HepG2 (cell line): ENCODE data around the gene CLIC1. TPM values are rescaled to one million over a fixed set of nuclear protein-coding genes. Genes with fewer than 3 reads are reported as not detected.

Experiments used
- CENPT ChIP-seq: sonication (generic); formaldehyde crosslinking; IDR thresholded peaks from 2 replicates; pipeline ENCODE4 v1.8.0; 2022; ENCODE audit warnings: low read depth, mild to moderate bottlenecking, moderate library complexity, missing genetic modification reagents
- DNMT1 ChIP-seq: sonication (generic); formaldehyde crosslinking; IDR thresholded peaks from 2 replicates; pipeline ENCODE4 v1.5.1; 2020; ENCODE audit warnings: mild to moderate bottlenecking, missing genetic modification reagents
- FOXA3 ChIP-seq: IDR thresholded peaks from 2 replicates; pipeline ENCODE4 v1.6.1; 2016; ENCODE audit warnings: missing genetic modification reagents, missing compliant biosample characterization
- MLLT10 ChIP-seq: sonication (generic); formaldehyde crosslinking; IDR thresholded peaks from 2 replicates; pipeline ENCODE4 v1.4.0; 2020; ENCODE audit warnings: missing genetic modification reagents
- MZF1 ChIP-seq: sonication (generic); formaldehyde crosslinking; IDR thresholded peaks from 2 replicates; pipeline ENCODE4 v1.8.1; 2023; ENCODE audit warnings: mild to moderate bottlenecking, missing genetic modification reagents, borderline replicate concordance
- RBM39 ChIP-seq: fragments of 200-400 bp; formaldehyde crosslinking; IDR thresholded peaks from one replicate; pipeline ENCODE4 v1.6.1; 2018; ENCODE audit warnings: antibody characterized with exemption, mild to moderate bottlenecking, low read depth, low read length; ENCODE audit not compliant: poor library complexity, severe bottlenecking
- SAP130 ChIP-seq: IDR thresholded peaks from 2 replicates; pipeline ENCODE4 v1.6.1; 2016; ENCODE audit warnings: low read depth
- SCMH1 ChIP-seq: sonication (generic); formaldehyde crosslinking; IDR thresholded peaks from 2 replicates; pipeline ENCODE4 v1.9.0; 2021; ENCODE audit warnings: missing genetic modification reagents, mild to moderate bottlenecking, borderline replicate concordance
- SRY ChIP-seq: sonication (generic); formaldehyde crosslinking; IDR thresholded peaks from 2 replicates; pipeline ENCODE4 v1.8.0; 2022; ENCODE audit warnings: mild to moderate bottlenecking, missing genetic modification reagents
- ZFP82 ChIP-seq: sonication (generic); formaldehyde crosslinking; IDR thresholded peaks from 2 replicates; pipeline ENCODE4 v1.5.1; 2020; ENCODE audit warnings: mild to moderate bottlenecking, missing genetic modification reagents, borderline replicate concordance
- ZMYM4 ChIP-seq: sonication (generic); formaldehyde crosslinking; IDR thresholded peaks from 2 replicates; pipeline ENCODE4 v1.8.1; 2023; ENCODE audit warnings: mild to moderate bottlenecking, missing genetic modification reagents
- ZNF205 ChIP-seq: IDR thresholded peaks from 2 replicates; pipeline ENCODE4 v1.6.1; 2018; ENCODE audit warnings: missing biosample characterization, missing genetic modification reagents
- ZNF3 ChIP-seq: IDR thresholded peaks from 2 replicates; pipeline ENCODE4 v1.7.0; 2017; ENCODE audit warnings: inconsistent platforms
- ZNF484 ChIP-seq: sonication (generic); formaldehyde crosslinking; IDR thresholded peaks from 2 replicates; pipeline ENCODE4 v1.5.1; 2020; ENCODE audit warnings: mild to moderate bottlenecking, low read depth, missing genetic modification reagents, borderline replicate concordance
- ZNF510 ChIP-seq: sonication (generic); formaldehyde crosslinking; IDR thresholded peaks from 2 replicates; pipeline ENCODE4 v1.4.0; 2020; ENCODE audit warnings: low read depth, mild to moderate bottlenecking, missing genetic modification reagents
- ZNF546 ChIP-seq: sonication (generic); formaldehyde crosslinking; conservative IDR thresholded peaks from 2 replicates; pipeline ENCODE4 v1.8.1; 2023; ENCODE audit warnings: mild to moderate bottlenecking, missing genetic modification reagents
- ZNF563 ChIP-seq: sonication (generic); formaldehyde crosslinking; IDR thresholded peaks from 2 replicates; pipeline ENCODE4 v1.8.0; 2022; ENCODE audit warnings: mild to moderate bottlenecking, moderate library complexity, missing genetic modification reagents
- ZNF737 ChIP-seq: sonication (generic); formaldehyde crosslinking; IDR thresholded peaks from 2 replicates; pipeline ENCODE4 v1.5.0; 2020; ENCODE audit warnings: missing genetic modification reagents, mild to moderate bottlenecking, borderline replicate concordance
- ZNF850 ChIP-seq: sonication (generic); formaldehyde crosslinking; conservative IDR thresholded peaks from 2 replicates; pipeline ENCODE4 v1.9.0; 2021; ENCODE audit warnings: mild to moderate bottlenecking, missing genetic modification reagents
- polyA plus RNA-seq, 8 experiments: library from polyadenylated mRNA; depleted of rRNA in 3 of 8; stranded (reverse) in 7 of 8; unstranded in 1 of 8; fragments of >200 nt; fragmentation: Illumina TruSeq in 4 of 8; extraction: Trizol in 4 of 8; gene quantifications; 2 replicates each; pipeline versions ENCODE4 v1.2.1 to v1.2.3, GENCODE V29; 2011 to 2016; ENCODE audit warnings: low read depth in 4 of 8, missing spikeins in 1 of 8, mixed read lengths in 1 of 8; ENCODE audit not compliant: insufficient read depth in 1 of 8
- total RNA-seq, 5 experiments: library from RNA; depleted of rRNA; stranded (reverse); fragments of >200 nt; fragmentation: Illumina TruSeq; extraction: Trizol; gene quantifications; 2 replicates each; pipeline ENCODE4 v1.2.3, GENCODE V29; 2016; ENCODE audit warnings: low read depth in 1 of 5
- TF ChIP-seq, protein P1 (sequence below): fragments of 450-650 bp; IDR thresholded peaks from 2 replicates; pipeline ENCODE4 v1.6.1; 2017; ENCODE audit warnings: mild to moderate bottlenecking
- TF ChIP-seq, protein P2 (sequence below): sonication (generic); formaldehyde crosslinking; IDR thresholded peaks from 2 replicates; pipeline ENCODE4 v1.4.0; 2020; ENCODE audit warnings: missing genetic modification reagents
- TF ChIP-seq, protein P3 (sequence below): sonication (generic); formaldehyde crosslinking; IDR thresholded peaks from 2 replicates; pipeline ENCODE4 v1.5.0; 2020; ENCODE audit warnings: missing genetic modification reagents

The CLIC1 gene
- total and polyA plus RNA-seq, 2 of the 13 experiments (the other 11 are each of a cell fraction or from before 2014, with no cell fraction given) = 602 to 891 TPM

DNA sequence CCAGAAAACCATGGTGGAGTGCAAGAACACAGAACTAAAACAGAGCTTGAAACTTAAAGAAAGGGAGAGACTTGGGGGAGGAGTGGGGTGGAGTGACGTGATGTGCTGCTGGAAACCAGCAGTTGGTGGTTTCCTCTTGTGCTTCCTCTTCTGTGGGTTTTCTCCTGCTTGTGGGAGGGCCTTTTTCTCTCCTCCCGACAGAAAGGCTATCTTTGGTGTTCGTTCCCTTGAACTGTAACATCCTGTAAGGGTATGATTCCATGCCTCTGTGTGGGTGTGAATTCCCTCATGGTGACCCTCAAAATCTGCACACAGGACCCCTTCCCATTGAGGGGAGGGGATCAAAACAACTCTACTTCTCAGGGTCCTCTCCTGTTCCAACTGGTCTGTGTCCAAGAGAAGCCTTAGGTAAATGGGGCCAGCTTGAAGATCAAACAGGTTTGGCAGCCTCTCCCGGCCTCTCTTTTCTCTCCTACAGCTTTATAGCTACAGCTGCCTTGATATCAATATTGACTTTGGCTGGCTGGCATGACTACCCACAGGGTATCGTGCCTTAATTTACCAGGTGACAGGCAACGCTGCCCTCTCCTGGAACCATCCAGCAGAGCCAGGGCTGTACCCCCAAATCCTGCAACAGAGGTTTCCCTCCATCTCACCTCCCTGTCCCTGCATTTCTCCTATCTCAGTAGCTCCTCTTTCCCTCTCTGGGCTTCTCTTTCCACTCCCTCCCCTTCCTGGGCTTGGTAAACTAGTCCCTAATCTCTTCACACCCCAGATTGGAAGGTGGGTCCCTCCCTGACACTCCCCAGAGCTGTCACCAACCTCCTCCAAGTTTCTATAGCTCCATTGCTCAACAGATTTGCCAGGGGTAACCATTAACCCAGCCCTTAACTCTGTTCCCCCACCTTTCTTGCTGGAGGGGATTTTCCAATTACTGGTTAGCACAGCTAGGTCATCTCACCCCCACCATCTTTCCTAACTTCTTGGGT lies 2.0 kb upstream of the CLIC1 start (continued):
- no peak for TF ChIP-seq RBM39
- TF ChIP-seq ZNF737 (CRISPR knock-in tag) = no peak
- TF ChIP-seq DNMT1 = 0 out of 2 replicates have a peak, but pooled peaks have one; percentile 57
- no peak for TF ChIP-seq ZNF563 (CRISPR knock-in tag)
- TF ChIP-seq SCMH1 (CRISPR knock-in tag) = no peak
- peak; percentile 90 for TF ChIP-seq FOXA3 (CRISPR knock-in tag)
- TF ChIP-seq CENPT (CRISPR knock-in tag) = no peak
- no peak for TF ChIP-seq MZF1 (CRISPR knock-in tag)
- TF ChIP-seq, protein P1, sequence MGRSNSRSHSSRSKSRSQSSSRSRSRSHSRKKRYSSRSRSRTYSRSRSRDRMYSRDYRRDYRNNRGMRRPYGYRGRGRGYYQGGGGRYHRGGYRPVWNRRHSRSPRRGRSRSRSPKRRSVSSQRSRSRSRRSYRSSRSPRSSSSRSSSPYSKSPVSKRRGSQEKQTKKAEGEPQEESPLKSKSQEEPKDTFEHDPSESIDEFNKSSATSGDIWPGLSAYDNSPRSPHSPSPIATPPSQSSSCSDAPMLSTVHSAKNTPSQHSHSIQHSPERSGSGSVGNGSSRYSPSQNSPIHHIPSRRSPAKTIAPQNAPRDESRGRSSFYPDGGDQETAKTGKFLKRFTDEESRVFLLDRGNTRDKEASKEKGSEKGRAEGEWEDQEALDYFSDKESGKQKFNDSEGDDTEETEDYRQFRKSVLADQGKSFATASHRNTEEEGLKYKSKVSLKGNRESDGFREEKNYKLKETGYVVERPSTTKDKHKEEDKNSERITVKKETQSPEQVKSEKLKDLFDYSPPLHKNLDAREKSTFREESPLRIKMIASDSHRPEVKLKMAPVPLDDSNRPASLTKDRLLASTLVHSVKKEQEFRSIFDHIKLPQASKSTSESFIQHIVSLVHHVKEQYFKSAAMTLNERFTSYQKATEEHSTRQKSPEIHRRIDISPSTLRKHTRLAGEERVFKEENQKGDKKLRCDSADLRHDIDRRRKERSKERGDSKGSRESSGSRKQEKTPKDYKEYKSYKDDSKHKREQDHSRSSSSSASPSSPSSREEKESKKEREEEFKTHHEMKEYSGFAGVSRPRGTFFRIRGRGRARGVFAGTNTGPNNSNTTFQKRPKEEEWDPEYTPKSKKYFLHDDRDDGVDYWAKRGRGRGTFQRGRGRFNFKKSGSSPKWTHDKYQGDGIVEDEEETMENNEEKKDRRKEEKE = no peak
- TF ChIP-seq, protein P2, sequence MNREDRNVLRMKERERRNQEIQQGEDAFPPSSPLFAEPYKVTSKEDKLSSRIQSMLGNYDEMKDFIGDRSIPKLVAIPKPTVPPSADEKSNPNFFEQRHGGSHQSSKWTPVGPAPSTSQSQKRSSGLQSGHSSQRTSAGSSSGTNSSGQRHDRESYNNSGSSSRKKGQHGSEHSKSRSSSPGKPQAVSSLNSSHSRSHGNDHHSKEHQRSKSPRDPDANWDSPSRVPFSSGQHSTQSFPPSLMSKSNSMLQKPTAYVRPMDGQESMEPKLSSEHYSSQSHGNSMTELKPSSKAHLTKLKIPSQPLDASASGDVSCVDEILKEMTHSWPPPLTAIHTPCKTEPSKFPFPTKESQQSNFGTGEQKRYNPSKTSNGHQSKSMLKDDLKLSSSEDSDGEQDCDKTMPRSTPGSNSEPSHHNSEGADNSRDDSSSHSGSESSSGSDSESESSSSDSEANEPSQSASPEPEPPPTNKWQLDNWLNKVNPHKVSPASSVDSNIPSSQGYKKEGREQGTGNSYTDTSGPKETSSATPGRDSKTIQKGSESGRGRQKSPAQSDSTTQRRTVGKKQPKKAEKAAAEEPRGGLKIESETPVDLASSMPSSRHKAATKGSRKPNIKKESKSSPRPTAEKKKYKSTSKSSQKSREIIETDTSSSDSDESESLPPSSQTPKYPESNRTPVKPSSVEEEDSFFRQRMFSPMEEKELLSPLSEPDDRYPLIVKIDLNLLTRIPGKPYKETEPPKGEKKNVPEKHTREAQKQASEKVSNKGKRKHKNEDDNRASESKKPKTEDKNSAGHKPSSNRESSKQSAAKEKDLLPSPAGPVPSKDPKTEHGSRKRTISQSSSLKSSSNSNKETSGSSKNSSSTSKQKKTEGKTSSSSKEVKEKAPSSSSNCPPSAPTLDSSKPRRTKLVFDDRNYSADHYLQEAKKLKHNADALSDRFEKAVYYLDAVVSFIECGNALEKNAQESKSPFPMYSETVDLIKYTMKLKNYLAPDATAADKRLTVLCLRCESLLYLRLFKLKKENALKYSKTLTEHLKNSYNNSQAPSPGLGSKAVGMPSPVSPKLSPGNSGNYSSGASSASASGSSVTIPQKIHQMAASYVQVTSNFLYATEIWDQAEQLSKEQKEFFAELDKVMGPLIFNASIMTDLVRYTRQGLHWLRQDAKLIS (CRISPR knock-in tag) = no peak; the same call in none of the 2 replicates
- no peak for TF ChIP-seq MLLT10 (CRISPR knock-in tag)
- TF ChIP-seq SRY (CRISPR knock-in tag) = no peak
- TF ChIP-seq ZMYM4 (CRISPR knock-in tag) = peak; percentile 62; the same call in 1 of the 2 replicates
- TF ChIP-seq, protein P3, sequence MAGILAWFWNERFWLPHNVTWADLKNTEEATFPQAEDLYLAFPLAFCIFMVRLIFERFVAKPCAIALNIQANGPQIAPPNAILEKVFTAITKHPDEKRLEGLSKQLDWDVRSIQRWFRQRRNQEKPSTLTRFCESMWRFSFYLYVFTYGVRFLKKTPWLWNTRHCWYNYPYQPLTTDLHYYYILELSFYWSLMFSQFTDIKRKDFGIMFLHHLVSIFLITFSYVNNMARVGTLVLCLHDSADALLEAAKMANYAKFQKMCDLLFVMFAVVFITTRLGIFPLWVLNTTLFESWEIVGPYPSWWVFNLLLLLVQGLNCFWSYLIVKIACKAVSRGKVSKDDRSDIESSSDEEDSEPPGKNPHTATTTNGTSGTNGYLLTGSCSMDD (CRISPR knock-in tag) = no peak
- peak; percentile 72; the same call in 1 of the 2 replicates for TF ChIP-seq ZNF510 (CRISPR knock-in tag)
- TF ChIP-seq SAP130 = peak; percentile 96
- no peak; the same call in 1 of the 2 replicates for TF ChIP-seq ZNF546 (CRISPR knock-in tag)
- TF ChIP-seq ZNF205 (CRISPR knock-in tag) = 0 out of 2 replicates have a peak, but pooled peaks have one; percentile 73
- TF ChIP-seq ZNF484 = no peak
- 0 out of 2 replicates have a peak, but pooled peaks have one; percentile 44 for TF ChIP-seq ZFP82 (CRISPR knock-in tag)
- no peak for TF ChIP-seq ZNF850 (CRISPR knock-in tag)
- TF ChIP-seq ZNF3 = no peak
